Measurements from ENCODE around the gene GUCY1B1.

DNA sequence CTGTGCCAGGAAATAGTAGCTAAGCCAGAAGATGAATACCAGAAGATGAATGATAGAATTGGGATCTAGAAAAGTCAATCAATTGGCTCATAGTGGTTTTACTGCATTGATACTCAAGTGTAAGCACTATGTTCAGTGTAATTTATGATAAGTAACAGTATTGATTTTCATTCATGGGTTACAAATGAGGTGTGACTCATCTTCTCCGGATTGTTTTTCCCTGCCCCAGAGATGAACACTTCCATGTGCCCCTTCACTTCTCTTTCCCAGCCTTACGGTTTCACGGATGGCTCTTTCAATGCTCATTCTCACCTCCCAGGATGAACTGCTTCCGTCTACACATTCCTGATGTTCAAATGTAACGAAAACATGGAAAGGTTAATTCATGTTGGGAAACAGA is 9.8 kb upstream of the GUCY1B1 start:
- TF ChIP-seq, protein P1, sequence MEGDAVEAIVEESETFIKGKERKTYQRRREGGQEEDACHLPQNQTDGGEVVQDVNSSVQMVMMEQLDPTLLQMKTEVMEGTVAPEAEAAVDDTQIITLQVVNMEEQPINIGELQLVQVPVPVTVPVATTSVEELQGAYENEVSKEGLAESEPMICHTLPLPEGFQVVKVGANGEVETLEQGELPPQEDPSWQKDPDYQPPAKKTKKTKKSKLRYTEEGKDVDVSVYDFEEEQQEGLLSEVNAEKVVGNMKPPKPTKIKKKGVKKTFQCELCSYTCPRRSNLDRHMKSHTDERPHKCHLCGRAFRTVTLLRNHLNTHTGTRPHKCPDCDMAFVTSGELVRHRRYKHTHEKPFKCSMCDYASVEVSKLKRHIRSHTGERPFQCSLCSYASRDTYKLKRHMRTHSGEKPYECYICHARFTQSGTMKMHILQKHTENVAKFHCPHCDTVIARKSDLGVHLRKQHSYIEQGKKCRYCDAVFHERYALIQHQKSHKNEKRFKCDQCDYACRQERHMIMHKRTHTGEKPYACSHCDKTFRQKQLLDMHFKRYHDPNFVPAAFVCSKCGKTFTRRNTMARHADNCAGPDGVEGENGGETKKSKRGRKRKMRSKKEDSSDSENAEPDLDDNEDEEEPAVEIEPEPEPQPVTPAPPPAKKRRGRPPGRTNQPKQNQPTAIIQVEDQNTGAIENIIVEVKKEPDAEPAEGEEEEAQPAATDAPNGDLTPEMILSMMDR (IDR thresholded peaks at IDR 0.05; ENCODE audit: borderline replicate concordance, extremely low read depth, low read length, poor library complexity, severe bottlenecking), result no peak
- no peak for TF ChIP-seq EZH2 (IDR thresholded peaks at IDR 0.05; ENCODE audit: borderline replicate concordance, low read depth, low read length, severe bottlenecking)
